Bone marrow (tissue), 2 donors: ENCODE measurements around the gene LAMA5.

Experiments
- DNase-seq, 2 donors: peaks; one replicate each; lab custom pipeline; 2025; lab: John Stamatoyannopoulos, UW

The LAMA5 gene

GRCh38 chr20:62328684-62329388 lies 38.3 kb downstream of the LAMA5 start:
- DNase-seq = no peak

DNA sequence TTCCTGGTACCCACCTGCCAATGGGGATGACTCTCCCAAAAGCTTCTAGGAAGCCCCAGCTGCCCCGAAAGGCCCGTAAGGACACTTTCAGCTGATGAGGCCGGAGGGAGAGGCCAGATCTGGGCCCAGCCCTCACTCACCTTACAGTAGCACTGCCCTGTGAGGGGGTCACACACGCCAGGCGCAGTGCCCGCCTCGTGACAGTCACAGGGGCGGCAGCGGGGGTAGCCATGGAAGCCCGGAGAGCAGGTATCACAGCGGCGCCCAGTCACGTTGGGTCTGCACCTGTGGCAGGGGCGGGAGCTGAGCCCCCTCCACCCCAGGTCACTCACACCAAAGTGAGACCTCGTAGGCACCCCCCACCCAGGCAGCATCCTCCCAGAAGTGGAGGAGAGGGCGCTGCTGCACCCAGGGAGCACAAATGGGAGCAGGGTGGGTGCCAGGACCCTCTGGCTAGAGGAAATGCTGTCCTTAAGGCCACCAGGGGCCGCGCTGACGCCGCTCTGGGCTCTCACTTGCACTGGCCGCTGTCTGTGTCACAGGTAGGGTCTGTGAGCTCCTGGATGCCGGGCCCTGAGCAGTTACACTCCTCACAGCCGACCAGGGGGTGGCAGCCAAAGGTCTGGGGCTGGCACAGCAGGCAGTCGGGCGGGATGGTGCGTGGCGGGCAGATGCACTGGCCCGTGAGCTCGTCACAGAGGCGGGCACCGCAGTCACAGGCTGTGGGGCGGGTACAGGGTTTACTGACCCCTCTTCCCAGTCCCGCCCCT lies 39.2 kb downstream of the LAMA5 start:
- DNase-seq = no peak

DNA sequence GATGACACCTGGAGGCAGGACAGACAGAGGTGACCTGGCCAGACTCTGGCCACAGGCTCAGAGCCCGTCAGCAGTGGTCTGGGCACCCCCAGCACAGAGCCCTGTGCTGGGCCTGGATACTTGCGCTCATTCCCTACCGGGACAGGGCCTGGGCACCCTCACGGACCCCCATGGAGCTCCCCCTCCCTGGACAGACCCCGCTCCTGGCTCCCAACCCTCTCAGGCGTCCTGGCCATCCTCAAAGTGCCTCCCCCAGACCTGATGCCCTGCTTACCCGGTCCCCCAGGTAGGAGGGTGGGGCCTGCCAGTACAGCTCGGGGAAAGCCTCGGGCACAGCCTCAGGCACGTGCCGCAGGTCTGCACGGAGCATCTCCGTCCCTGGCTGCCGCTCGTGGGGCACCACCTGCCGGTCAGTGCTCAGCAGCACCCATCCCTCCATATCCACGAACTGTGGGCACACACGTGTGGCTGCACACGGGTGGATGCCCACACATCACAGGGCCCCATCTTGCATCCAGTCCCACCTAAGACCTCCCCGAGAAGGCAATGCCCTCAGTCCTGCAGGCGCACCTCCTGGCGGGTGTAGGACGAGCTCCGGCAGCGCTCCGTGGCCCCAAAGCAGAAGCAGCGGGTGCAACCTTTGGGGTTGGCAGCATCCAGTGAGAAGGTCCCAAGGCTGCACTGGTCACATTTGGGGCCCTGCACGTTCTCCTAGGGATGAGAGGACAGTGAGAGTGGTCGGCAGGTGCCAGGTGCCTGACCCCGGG lies 40.0 kb downstream of the LAMA5 start:
- no peak for DNase-seq

- no peak for DNase-seq
These were observed 40.6 kb downstream of the LAMA5 start for GRCh38 chr20:62326559-62326958.

- DNase-seq = no peak
These were observed 41.8 kb downstream of the LAMA5 start for GRCh38 chr20:62325172-62325905.

- no peak for DNase-seq
These were observed 42.9 kb downstream of the LAMA5 start for GRCh38 chr20:62323980-62324906.

DNA sequence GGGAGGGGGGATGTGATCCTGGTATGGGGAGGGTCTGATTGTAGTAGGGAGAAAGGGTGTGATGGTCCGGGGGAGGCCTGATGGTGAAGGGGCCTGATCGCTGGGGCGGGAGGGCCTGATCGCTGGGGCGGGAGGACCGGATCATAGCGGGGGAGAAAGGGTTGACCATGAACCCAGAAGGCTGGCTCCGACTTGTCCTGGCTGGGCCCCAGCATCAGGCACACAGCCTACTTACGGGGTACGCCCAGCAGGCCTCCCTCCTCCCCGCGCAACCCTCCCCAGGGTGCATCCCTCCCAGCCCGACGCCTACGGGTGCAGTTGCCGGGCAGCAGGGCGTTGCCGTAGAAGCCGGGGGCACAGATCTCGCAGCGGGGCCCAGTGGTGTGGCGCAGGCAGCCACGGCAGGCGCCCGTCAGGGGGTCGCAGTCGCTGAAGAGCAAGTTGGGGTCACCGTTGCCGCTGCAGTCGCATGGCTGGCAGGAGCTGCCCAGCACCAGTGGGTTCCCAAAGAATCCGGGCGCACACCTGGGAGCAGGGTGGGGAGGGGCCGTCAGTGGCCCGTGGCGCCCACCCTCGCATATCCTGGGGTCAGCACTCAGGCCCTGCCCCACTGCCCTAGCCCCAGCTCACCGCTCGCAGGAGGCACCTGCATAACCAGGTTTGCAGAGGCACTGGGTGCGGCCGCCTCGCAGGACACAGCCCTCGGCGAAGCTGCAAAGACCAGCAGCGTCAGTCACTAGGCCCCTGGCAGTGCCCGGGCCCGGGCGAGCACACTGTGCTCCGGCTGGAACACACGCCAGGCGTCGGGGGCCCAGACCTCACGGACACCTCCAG lies 43.7 kb downstream of the LAMA5 start:
- DNase-seq = no peak

GRCh38 chr20:62322492-62323041 lies 44.5 kb downstream of the LAMA5 start:
- no peak for DNase-seq

- DNase-seq = no peak
These were observed 45.1 kb downstream of the LAMA5 start for GRCh38 chr20:62321975-62322374.

DNA sequence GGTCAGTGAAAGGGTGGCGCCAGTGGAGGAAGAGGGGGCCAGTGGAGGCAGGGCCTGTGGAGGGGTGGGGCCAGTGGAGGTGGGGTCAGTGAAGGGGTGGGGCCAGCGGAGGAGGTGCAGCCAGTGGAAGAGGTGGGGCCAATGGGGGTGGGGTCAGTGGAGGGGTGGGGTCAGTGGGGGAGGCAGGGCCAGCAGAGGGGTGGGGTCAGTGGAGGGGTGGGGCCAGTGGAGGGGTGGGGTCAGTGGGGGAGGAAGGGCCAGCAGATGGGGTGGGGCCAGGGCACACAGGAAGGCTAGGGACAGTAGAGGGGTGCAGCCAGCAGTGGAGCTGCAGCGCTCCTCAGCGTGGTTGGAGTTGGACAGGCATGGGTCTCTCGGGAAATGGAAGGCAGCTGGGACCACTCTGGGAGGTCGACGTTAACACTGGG lies 45.6 kb downstream of the LAMA5 start:
- DNase-seq = no peak

GRCh38 chr20:62320581-62321354 lies 46.3 kb downstream of the LAMA5 start:
- DNase-seq = no peak

DNA sequence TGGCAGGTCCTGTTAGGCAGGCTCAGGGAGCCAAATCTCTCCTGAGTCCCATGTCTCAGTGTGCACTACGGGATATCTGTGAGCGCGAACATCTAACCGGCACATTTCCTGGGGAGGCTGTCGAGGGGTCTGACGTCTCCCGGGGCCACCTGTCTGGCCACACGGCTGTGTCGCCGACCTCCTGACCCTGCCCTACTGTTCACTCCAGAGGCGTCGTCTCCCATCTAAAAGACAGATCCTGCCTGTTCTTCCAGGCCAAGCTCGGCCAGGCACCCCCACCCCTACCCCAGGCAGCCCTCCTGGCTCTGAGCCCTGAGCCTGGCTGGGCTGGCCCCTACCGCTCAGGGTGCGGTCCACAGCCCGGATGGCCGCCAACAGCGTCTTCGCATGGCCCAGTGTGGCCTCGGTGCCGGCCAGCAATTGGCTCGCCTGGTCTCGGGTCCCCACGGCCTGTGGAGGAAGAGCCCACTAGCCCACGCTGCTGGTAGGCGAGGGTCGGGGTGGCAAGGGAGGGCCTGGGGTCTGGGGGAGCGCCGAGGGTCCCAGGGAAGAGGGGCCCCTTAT lies 47.7 kb downstream of the LAMA5 start:
- no peak for DNase-seq

DNA sequence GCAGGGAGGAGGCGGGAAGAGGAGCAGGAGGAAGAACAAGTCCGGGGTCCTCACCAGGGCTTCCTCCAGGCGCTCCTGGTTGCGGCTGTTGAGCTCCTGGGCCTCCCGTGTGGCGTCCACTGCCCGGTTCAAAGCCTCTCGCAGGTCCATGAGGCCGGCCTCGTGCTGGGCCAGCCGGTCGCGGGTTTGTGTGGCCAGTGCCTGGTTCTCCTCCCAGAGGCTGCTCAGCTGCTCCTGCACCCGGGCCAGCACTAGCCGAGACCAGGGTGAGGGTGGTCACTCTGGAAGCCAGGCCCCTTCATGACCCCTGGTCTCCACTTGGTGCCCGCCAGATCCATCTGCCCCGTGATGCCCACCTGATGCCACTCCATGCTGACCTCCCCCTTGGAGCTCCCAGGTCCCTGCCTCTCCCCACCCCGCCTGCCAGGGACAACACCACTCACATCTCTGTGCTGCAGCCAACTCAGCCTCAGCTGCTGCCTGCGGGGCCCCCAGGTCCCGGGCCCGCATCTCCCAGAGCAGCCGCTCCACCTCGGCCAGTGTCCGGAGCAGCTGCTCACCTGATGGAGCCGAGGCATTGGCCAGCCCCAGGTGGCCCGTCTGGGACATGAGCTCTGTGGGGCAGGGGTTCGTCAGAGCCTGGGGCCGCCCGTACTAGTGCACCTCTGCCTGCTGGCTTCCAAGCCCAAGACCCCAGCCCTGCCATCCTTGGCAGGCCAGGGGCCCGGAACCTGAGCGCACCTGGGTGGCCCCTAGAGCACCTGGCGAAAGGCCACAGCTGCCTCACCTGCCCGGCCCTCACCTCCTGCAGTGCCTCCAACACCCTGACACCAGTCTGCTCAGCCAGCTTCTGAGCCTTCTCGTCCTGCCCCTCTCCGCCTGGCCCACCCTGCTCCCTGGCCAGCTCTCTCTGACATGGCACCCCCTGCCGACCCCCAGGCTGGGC lies 48.4 kb downstream of the LAMA5 start:
- DNase-seq = no peak

DNA sequence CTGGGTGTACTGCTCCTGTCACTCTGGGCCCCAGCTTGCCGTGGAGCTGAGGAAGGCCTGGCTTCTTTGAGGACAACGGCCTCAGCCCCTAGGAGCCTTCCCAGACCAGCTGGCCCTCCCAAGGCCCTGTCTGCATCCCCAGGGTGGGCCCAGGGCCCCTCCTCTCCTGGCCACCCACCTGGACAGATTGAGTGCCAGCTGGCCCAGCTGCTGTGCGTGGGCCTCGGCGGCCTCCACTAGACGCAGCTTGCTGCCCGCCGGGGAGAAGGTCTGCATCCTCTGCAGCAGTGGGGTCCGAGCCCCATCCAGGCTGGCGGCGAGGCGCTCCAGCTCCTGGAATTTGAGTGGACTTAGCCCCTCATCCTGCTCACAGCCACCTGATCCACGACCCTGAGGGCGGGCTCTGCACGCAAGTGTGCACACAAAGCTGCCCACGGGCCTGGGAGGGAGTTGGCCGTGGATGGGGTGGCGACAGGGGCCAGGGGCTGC lies 49.9 kb downstream of the LAMA5 start:
- no peak for DNase-seq

DNA sequence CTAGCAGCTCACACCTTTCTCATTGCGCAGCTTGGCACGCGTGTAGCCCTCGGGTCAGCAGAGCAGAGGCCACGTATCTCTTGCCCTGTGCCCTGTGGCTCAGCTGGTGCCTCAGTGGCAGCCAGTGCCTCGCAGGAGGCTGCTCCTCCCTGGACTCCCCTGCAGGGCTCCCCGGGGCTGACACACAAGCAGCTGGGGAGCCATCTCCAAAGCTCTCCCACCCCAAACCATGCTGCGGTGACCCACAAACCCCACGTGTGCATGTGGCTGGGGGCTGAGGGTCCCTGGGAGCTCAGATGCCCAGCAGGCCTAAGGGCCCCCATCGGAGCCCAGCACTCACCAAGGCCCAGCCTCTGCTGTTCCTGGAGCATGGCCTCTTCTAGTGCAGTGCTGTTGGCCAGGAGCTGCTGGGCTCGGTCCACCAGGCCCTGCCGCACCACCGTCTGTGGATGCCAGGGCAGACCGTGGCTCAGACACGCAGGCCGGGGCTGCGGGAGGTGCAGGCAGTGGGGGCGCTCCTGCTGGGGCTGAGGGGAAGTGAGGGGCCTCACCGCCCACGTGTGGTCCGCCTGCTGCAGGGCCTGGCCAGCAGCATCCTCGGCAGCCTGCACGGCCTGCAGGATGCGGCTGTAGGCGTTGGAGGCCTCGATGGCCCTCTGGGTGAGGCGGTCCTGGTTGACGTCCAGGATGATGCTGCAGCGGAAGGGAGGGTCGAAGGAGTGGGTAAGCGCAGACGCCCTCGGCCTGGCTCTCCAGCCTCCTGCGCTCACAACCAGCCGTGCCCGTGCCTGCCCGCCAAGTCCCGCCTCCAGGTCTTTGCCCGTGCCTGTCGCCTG lies 50.6 kb downstream of the LAMA5 start:
- DNase-seq = no peak

GRCh38 chr20:62315773-62316172 lies 51.3 kb downstream of the LAMA5 start:
- no peak for DNase-seq
